Stimulated activated CD4-positive, alpha-beta T cell treated with anti-CD3 and anti-CD28 coated beads, TNF-alpha, amount 100 ng/mL, for 48 hours (primary cell): ENCODE results near the gene ARMC7.
"Not testable (repeated sequence)": the region's sequence is repeated elsewhere in the genome, so short reads cannot be mapped to it uniquely, and the experiment has no call there.

Experiments
- DNase-seq, 3 donors: peaks; one replicate each; pipeline ENCODE4 v3.0.0-alpha.2; 2020; ENCODE audit warnings: low read depth in 3 of 3

ARMC7 gene

DNA sequence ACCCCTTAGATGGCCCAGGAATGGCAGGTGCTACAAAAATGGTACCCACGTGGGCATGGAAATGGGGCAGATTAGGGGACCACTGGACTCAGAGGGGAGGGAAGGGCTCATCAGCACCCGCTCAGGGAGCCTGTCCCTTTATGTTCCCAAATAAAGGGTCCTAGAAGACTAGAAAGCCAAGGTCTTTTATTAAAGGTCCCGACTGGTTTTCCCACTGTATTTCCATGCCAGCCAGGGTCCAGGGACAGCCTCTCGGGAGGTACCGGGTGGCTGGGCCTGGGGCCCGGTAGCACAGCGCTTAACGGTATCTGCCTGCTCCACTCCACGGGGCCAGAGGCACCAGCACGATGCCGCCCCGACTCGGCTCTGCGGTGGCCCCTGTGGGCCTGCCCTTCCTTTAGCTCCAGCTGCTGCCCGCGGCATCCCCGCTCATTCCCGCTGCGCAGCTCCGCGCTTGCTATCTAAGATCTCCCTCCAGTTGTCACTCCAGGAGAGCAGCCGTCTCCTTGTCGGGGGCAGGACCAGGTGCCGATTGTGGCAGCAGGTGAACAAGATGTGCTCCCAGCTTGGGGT, 20.4 kb downstream of the ARMC7 start:
- no peak for DNase-seq

DNA sequence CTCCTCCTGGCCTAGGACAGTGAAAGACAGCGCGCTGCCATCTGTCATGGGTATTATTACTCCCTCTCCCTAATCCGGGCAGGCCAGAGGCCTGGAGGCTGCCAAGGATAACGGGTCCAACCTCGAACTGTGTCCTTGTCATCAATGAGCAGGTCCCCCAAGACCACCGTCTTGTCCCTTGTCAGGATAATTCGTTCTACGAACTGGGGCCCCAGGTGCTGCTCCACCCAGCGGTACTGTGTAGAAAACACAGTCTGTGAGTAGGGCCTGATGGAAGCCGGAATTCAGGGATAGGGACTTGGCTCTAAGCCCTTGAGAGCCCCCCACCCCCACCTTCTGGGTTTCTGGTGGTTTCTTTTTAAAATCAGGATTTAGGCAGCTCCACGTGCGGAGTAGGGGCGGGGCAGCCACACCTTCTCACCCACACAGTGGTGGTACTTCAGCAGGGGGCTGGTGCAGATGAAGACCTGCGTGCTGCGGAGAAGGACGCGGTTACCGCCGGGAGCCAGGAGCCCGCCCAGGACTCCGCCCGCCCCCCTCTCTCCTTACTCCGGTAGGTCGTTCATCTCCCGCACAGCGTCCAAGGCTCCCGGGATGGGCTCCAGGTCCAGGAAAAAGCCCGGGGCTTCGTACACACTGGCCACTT, 21.0 kb downstream of the ARMC7 start:
- DNase-seq, result no peak

DNA sequence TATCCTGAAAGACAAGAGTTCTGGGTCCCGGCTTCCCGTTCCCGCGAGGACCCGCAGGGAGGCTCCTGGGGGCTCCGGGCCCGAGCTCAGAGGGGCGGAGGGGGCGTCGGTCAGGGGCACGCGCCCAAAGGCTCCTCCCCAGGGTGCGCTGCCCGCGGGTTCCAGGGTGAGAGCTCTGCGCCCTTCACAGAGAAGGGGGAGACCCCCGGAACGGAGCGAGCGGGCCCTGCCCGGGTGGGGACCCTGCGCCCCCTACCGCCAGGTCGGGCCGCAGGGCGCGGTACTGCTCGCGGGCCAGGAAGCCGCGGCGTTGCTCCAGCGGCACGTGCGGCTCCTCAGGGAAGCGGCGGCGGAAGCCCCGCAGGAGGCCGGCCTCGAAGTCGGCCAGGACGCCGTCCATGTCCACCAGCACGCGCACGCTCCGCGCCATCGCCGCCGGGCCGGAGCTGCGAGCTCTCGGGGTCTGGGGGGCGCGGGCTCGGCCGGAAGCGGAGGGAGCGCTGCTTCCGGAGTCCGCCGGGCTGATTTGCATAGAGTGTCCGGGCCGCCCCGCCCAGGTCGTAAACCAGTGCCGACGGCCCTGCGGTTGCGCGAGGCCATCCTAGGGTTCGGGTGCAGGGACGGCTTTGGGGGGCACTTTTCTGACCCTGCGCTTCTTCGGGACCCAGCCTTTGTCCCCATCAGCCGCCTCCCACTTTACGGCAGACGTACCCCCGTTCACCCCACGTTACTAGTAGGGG, 21.7 kb downstream of the ARMC7 start, which contains the start of gene NT5C:
Gene NT5C, minus strand, starts transcription at position 465 of the 740 bp plus-strand sequence. Its CDS starts 35 bp downstream, at position 430.
- DNase-seq, result peak; percentile 48 to 66 (median 58)

DNA sequence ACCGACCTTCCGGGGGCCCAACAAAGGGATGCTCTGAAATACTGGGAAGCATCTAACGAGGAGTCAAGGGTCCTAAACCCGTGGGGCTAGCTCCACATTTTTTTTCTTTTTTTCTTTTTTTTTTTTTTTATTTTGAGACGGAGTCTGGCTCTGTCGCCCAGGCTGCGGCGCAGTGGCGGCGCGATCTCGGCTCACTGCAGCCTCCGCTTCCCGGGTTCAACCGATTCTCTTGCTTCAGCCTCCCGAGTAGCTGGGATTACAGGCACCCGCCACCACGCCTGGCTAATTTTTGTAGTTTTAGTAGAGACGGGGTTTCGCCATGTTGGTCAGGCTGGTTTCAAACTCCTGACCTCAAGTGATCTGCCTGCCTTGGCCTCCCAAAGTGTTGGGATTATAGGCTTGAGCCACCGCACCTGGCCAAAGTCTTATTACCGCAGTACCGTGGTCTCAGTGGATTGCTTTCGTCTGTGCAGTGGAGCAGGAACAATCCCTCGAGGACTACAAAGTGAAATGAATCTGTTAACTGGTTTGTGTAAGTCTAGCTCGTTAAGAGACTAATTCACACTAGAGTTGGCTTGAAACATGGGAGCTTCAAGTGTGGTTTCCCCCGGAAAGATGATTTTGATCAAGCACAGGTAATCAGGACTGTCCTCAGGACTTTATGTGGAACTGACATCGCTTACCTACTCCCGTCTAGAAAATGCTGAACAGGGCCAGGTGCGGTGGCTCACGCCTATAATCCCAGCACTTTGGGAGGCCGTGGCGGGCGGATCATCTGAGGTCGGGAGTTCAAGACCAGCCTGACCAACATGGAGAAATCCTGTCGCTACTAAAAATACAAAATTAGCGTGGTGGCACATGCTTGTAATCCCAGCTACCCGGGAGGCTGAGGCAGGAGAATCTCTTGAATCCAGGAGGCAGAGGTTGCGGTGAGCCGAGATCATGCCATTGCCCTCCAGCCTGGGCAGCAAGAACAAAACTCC, 22.5 kb downstream of the ARMC7 start:
- not testable (repeated sequence) for DNase-seq

DNA sequence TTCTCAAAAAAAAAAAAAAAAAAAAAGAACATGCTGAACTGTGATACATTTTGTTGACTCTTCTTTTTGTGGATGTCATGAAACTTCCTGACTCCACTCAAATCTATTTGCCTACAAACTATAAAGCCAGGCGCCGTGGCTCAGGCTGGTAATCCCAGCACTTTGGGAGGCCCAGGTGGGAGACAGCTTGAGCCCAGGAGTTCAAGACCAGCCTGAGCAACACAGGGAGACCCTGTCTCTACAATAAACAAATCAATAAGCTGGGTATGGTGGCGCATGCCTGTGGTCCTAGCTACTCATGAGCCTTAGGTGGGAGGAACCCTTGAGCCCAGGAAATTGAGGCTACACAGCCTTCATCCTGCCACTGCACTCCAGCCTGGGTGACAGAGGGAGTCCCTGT, 23.2 kb downstream of the ARMC7 start:
- DNase-seq, result no peak

DNA sequence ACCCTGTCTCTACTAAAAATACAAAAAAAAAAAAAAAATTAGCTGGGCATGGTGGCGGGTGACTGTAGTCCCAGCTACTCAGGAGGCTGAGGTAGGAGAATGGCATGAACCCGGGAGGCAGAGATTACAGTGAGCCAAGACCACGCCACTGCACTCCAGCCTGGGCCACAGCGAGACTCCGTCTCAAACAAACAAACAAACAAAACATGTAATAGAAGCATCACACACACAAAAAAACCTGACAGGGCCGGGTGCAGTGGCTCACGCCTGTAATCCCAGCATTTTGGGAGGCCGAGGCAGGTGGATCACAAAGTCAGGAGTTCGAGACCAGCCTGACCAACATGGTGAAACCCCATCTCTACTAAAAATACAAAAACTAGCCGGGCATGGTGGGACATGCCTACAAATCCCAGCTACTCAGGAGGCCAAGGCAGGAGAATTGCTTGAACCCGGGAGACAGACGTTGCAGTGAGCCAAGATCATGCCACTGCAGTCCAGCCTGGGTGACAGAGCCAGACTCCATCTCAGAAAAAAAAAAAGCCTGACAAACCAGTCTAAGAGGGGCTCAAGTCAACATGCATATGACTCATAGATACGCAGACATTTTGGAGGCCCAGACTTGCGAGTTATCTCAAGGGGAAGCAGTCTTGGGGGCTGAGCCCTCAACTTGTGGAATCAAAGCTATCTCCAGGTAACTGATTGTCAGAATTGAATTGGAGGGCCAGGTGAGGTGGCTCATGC, 24.0 kb downstream of the ARMC7 start:
- not testable (repeated sequence) for DNase-seq

DNA sequence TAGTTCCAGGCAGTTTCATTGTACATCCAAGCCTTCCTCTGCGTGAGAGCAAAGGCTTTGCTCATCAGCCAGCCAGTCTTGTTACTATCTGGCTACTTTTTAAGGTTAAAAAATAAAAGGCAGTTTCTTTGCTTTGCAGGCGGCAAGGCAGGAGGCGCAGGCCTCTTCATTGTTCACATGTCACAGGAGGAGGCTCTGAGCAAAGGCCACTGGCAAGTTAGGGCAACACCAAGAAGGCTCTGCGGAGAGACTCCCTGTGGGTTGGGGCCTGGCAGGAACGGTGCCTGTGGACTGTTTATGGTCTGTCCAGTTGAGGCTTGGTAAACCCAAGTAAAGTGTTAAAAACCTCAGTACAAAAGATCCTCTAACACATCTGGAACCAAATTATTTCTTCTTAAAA, 25.7 kb downstream of the ARMC7 start:
- DNase-seq, result no peak

DNA sequence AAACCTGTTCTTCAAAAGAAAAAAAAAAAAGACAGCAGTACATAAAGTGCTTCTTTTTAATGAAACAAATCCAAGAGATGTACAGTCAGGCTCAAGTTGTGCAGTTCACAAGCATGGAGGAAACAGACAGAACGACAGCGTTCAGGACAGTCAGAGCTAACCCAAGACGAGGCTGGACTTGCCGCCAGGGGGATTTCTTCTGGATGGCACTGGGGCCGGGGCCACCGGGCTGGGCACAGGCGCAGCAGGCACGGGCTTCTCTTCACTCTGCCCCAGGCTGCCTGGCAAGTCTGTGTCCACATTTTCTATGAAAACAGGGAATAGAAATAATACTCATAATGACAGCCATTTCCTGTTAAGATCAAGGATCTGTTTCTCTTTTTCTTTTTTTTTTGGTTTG, 26.2 kb downstream of the ARMC7 start:
- DNase-seq, result no peak

DNA sequence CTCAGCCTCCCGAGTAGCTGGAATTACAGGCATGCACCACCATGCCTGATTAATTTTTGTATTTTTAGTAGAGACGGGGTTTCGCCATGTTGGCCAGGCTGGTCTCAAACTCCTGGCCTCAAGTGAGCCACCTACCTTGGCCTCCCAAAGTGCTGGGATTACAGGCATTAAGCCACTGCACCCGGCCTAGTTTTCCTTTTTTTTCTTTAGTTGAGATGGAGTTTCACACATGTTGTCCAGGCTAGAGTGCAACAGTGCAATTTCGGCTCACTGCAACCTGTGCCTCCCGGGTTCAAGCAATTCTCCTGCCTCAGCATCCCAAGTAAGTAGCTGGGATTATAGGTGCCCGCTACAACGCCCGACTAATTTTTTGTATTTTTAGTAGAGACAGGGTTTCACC, 28.0 kb downstream of the ARMC7 start:
- DNase-seq, result not testable (repeated sequence)

DNA sequence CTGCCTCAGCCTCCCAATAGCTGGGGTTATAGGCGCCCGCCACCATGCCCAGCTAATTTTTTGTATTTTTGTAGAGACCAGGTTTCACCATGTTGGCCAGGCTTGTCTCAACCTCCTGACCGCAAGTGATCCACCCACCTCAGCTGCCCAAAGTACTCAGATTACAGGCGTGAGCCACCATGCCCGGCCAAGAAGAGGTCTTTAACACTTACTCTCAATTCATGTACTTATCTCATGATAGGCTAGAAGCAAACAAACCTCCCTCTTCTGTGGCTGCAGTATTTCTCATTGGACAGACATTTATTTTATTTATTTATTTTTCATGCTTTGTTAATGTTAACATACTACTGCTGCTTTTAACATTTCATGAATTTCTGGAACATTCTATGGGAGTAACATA, 28.8 kb downstream of the ARMC7 start:
- no peak for DNase-seq

DNA sequence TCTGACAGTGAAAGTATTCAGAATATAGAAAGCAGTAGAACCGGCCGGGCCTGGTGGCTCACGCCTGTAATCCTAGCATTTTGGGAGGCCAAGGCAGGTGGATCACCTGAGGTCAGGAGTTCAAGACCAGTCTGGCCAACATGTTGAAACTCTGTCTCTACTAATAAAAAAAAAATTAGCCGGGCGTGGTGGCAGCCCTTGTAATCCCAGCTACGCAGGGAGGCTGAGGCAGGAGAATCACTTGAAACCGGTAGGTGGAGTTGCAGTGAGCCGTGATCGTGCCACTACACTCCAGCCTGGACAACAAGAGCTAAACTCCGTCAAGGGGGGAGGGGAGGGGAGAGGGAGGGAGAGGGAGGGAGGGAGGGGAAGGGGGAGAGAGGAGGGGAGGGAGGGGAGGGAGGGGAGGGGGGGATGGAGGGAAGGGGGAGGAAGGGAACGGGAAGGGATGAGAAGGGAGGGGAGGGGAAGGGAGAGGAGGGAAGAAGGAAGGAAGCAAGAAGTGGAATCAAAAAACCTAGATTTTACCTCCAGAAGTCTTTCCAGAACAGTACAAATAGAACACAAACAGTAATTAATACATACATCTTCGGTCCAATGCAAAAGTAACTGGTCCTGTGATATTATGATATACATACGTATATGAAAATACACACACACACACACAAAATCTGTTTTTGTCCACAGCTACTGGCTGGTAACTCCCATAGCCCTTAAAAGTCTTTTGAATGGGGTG, 32.6 kb downstream of the ARMC7 start:
- DNase-seq, result no peak

DNA sequence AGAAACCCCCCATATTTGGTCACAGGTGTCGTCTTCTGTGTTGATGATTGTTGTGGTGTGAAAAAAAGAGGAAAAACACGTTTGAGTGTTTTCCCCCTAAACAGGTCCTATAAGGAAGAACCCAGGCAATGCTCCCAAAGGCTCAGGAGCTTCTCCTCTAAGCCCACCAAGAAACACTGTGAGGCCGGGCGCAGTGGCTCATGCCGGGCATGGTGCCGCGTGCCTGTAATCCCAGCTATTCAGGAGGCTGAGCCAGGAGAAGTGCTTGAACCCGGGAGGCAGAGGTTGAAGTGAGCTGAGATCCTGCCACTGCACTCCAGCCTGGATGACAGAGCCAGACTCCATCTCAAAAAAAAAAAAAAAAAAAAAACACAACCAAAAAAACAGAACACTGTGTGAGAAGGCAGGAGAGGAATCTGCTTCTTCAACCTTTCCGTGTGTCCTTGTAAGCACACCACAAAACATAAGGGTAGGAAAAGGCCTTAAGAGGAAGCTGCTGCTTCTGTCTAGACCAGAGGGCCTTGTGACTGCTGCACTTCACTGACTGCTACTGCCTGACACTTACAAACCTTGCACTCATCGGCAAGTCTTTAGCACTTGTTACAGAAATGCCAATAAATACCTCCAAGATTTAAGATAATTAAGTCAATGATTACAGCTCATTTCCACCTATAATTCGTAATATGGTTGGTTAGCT, 35.2 kb downstream of the ARMC7 start:
- DNase-seq, result no peak

DNA sequence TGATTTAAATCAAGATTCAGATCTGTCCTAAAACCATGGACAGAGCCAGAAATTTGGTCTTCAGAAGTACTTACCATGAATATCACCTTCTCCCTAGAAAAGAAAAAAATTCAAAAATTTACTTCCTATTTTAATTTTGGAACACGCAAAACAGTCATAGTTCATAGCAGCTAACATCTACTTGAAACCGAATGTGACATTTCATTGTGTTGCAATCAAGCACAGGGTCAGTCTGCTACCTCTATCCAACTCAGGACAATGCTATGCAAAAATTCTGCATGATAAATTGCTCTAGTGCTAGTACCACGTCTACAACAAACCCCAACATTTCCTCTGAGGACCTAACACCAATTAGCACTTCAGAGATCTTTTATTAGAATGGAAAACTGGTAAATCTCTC, 36.8 kb downstream of the ARMC7 start:
- DNase-seq, result no peak

DNA sequence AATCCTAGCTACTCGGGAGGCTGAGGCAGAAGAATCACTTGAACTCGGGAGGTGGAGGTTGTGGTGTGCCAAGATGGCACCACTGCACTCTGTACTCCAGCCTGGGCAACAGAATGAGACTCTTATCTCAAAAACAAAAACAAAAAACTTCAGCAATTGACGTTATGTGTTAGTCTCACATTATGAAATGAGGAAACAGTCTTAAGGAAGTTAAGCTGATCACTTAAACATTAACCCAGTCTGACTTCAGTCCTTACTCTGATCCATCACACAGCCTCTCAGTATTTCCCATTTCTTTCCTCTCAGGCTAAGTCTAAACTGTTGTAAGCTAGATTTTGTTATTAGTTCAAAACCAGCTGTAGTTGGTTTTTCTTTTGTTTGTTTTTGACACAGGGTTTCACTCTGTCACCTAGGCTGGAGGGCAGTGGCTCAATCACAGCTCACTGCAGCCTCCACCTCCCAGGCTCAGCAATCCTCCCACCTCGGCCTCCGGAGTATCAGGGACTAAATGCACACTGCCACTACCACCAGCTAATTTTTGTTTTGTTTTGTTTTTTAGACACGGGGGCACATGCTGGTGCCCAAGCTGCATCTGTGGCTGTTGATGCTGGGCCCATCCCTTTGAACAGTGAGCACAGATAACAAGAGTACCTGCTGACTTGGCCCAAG, 38.2 kb downstream of the ARMC7 start:
- no peak for DNase-seq

DNA sequence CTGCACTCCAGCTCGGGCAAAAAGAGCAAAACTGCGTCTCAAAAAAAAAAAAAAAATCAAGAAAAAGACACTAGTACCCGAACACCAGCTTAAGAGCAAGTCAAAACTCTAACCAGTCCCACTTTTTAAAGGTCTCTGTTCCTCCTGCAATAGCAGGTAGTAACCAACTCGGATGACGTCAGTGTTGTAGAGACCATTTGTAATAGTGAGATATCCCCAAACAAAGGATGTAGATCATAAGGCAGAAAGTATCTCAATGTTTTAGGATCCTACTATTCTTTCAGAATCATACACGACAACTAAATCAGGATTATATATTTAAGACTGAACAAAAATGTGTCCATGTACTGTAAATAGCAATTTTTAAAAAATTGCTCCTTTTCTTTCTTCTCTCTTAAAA, 42.2 kb downstream of the ARMC7 start:
- DNase-seq, result no peak

DNA sequence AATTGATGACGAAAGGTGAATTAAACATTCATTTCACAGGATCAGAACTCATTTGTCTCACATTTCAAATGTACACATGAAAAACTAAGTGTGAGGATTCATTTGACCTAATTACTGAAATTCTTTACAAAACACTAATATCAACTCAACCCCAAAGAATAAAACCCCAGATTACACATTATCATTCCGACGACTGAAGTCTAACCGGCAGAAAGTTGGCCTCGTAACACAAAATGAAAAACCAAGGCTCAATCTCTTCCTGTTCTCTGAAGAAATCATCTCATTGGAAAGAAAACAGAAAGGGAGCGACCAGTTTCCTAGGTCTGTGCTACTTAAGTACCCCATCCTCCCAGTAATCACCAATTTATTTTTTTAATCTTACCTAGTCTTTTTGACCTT, 42.8 kb downstream of the ARMC7 start:
- DNase-seq, result no peak

DNA sequence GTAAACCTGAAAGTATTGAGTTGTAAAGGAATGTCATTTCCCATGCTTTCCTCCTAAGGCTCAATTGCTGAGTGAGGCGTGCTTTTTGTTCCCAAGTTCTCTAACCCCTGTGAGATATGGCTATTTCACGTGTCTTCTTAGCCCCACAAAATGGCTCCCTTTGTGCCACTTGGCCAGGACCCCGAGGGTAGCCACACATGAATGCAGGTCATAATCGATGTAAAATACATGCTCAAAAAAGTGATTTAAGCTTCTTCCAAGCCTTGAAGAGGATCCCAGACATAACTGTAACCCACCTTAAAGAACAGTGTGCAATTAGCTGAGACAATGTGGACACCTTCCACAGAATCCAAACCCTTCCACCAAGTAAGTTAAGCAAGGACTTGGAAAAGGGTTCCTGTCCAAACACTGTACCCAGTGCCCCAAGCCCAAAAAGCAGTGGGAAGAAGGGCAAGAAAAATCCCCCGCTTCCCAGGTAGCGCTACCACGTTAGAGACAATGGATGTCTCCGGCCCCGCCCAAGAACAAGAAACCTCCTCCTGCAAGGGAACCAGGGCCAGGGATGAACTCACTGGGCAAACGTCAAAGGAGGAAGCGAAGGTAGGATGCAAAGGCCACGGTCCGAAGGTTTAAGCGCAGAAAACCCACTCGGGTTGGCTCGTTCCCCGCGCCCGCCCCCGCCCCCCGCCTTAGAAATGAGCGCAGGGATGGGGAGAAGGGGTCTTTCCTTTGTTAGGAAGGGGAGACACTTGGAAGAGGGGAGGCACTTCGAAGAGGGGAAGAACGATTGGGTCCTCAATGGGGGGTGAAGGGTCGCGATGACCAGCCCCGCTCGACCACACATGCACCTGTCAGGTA, 43.4 kb downstream of the ARMC7 start:
- DNase-seq, result no peak

DNA sequence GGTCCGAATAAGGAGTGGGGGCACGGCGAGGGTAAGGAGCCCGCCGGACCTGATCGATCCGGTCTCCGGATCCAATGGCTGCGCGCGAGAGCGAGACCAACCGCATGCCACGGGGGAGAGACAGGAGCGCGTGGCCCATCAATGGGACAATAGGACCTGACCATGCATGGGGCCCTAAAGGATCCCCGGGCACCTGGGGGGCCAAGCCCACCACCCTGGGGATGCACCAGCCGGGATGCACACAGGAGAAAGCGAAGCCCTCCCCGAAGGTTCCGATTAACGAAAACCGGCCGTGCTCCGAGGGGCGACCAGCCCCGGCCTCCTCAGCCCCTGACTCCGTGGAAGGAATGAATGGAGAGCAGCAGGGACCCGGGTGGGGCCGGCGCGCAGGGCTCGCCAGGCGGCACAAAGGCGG, 44.0 kb downstream of the ARMC7 start:
- DNase-seq, result peak in 1 of 3 donors; percentile 21
